ENCODE measurements around the gene DEFB113.

The DEFB113 gene, protein sequence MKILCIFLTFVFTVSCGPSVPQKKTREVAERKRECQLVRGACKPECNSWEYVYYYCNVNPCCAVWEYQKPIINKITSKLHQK

DNA sequence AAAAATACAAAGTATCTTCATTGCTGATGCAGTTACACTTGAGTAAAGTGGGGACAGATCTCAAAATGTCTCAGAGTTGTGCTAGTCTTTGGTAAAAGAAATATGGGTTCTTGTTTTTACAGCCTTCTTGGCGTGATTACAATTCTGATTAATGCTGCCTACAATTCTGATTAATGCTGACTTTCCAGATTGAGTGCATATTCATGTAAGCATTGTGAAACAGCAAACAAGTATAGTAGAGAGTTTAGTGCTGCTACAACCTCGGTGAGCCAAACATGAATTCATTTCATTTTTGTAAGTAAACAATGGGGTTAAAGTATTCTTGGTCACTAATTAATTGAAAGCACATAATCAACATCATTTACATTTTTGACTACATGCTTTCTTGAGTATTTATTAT is at the start of gene DEFB113:
TSS of gene DEFB113 (minus strand) at position 21 of the 400 bp plus-strand sequence. CDS start at position 21, 0 bp downstream.
- ChIA-PET CTCF (no interaction called here), POLR2A (ENCODE audit: low non-redundant PET) (no interaction called here)
- DNase-seq (ENCODE audit: low spot score): no peak
- no peak within 1 kb of the TSS for H3K27ac ChIP-seq
- TF ChIP-seq, protein P1, sequence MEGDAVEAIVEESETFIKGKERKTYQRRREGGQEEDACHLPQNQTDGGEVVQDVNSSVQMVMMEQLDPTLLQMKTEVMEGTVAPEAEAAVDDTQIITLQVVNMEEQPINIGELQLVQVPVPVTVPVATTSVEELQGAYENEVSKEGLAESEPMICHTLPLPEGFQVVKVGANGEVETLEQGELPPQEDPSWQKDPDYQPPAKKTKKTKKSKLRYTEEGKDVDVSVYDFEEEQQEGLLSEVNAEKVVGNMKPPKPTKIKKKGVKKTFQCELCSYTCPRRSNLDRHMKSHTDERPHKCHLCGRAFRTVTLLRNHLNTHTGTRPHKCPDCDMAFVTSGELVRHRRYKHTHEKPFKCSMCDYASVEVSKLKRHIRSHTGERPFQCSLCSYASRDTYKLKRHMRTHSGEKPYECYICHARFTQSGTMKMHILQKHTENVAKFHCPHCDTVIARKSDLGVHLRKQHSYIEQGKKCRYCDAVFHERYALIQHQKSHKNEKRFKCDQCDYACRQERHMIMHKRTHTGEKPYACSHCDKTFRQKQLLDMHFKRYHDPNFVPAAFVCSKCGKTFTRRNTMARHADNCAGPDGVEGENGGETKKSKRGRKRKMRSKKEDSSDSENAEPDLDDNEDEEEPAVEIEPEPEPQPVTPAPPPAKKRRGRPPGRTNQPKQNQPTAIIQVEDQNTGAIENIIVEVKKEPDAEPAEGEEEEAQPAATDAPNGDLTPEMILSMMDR (conservative IDR thresholded peaks at IDR 0.05; ENCODE audit: low read depth): no peak

DNA sequence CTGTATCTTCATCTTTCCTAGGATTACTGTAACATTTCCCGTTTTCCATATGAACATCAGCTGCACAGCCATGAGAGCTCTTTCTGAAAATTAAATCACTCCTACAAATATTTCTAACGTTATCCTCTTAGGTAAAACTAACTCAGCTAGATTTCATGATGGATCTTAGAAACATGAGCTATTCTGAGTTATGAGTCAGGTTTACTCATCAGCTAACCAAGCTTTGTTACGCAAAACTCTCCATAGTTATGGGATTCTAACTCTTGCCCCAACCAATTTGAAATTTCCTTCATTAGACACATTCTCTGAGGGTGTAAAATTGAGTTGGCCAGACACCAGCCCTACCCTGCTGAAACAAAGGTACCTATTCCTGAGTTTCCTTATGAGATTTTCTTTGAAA is 38.4 kb upstream of the DEFB113 start:
- H3K27ac ChIP-seq: no peak overlapping the region
- DNase-seq (ENCODE audit: low spot score): peak; percentile 57
- ChIA-PET CTCF (interaction anchor here (0.6 kb wide), 1 partner anchor 677 kb away, joined by 8 read pairs; no protein-coding TSS in a partner anchor), POLR2A (ENCODE audit: low non-redundant PET) (no interaction called here)
- TF ChIP-seq, protein P1 (conservative IDR thresholded peaks at IDR 0.05; ENCODE audit: low read depth): no peak

DNA sequence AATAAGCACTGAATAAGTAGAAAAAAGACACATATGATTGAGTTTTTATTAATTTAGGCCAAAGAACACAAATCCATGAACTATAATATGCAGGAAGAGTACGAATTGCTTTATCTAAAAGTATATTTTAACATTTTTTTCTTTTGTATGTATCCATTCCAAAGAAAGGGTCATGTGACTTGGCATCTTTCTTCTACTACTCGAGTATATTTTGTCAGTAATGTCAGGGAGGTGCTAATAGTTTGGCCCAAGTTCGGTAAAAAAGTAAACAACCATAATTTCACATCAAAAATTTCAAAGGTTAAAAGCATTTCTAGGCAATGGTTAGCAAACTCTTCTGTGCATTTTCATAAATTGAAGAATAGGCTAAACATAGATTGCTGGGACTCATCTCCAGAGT is 33.7 kb upstream of the DEFB113 start:
- H3K27ac ChIP-seq: no peak overlapping the region
- CTCF ChIA-PET: no interaction called here
- no peak for DNase-seq (ENCODE audit: low spot score)
- TF ChIP-seq, protein P1 (conservative IDR thresholded peaks at IDR 0.05; ENCODE audit: low read depth): no peak
- POLR2A ChIA-PET (ENCODE audit: low non-redundant PET): no interaction called here

DNA sequence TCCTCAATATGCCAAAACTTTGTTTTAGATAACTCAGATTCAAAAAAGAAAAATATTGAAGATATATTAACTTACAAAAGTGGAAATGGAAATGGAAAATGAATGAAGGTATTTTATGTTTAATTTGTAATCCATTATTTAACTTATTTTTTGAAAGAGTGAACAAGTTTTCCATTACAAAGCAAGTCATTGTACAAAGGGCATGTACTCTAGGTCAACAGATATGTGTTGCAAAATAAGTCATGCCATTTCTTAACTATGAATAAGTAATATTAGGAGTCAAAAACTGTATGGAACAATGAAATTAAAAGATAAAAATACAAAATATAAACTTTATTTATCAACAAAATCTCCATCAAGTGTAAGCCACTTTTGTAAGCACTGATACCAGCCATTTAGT is 25.9 kb upstream of the DEFB113 start:
- POLR2A ChIA-PET (ENCODE audit: low non-redundant PET): no interaction called here
- TF ChIP-seq, protein P1 (conservative IDR thresholded peaks at IDR 0.05; ENCODE audit: low read depth): no peak
- no peak overlapping the region for H3K27ac ChIP-seq
- no peak for DNase-seq (ENCODE audit: low spot score)
- CTCF ChIA-PET: interaction anchor here (0.7 kb wide), 1 partner anchor 452 kb away, joined by 3 read pairs; no protein-coding TSS in a partner anchor

DNA sequence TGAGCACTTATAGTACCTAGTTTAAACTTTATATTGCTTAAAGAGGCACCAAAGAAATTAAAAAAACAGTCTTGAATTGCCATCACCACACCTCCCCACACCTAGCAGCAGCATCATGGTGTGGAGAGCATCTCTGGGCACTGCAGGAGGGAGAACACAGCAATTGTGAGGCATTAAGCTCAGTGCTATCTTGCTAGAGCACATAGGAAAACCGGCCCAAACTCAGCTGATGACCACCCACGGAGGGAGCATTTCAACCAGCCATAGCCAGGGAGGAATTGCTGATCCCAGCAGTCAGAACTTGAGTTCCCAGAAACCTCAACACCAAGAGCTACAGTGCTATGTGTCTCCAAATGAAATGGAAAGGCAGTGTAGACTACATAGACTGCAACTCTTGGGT is 19.5 kb upstream of the DEFB113 start:
- POLR2A ChIA-PET (ENCODE audit: low non-redundant PET): no interaction called here
- H3K27ac ChIP-seq: no peak overlapping the region
- no peak for DNase-seq (ENCODE audit: low spot score)
- CTCF ChIA-PET: interaction anchor here (0.5 kb wide), 1 partner anchor 367 kb away, joined by 3 read pairs; no protein-coding TSS in a partner anchor
- TF ChIP-seq, protein P1 (conservative IDR thresholded peaks at IDR 0.05; ENCODE audit: low read depth): no peak

DNA sequence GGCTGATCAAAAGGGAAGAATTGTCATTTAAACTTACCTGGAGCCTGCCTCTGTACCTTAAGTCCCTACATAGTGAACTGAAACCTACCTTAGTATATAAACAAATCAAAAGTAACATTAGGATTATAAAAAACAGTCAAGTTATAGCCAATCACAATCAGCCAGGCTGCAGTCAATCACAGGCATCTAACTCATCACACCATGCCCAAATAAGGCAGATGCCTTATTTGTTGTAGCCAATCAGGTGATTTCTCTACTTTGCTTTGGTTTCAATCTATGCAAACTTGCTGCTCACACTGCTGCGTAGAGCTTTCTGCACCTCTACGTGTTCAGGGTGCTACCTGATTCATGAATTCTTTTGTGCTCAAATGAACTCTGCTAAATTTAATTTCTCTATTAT is 18.3 kb upstream of the DEFB113 start:
- POLR2A ChIA-PET (ENCODE audit: low non-redundant PET): no interaction called here
- CTCF ChIA-PET: no interaction called here
- DNase-seq (ENCODE audit: low spot score): no peak
- no peak overlapping the region for H3K27ac ChIP-seq
- TF ChIP-seq, protein P1 (conservative IDR thresholded peaks at IDR 0.05; ENCODE audit: low read depth): no peak
